K562 (cell line): ENCODE data around the gene E2F2.

Experiments
- CREM ChIP-seq: IDR thresholded peaks from 2 replicates; pipeline ENCODE4 v1.6.1; 2014; ENCODE audit warnings: antibody characterized with exemption, low read depth
- ELF1 ChIP-seq: fragments of 200-800 bp; sonication (Bioruptor generic); IDR thresholded peaks from 2 replicates; pipeline ENCODE4 v1.6.1; 2016; ENCODE audit warnings: missing genetic modification characterization, missing compliant biosample characterization
- EP300 ChIP-seq: IDR thresholded peaks from 2 replicates; pipeline ENCODE4 v1.6.1; 2012; ENCODE audit warnings: low read length, improper control_type of control experiment
- IRF2 ChIP-seq: sonication (generic); formaldehyde crosslinking; IDR thresholded peaks from 2 replicates; pipeline ENCODE4 v1.8.1; 2022; ENCODE audit warnings: mild to moderate bottlenecking, missing genetic modification reagents
- POLR2A ChIP-seq: fragments of 450-650 bp; conservative IDR thresholded peaks from 2 replicates; pipeline ENCODE4 v1.6.1; 2016
- RBM25 ChIP-seq: fragments of 200-400 bp; formaldehyde crosslinking; IDR thresholded peaks from 2 replicates; pipeline ENCODE4 v1.6.1; 2018; ENCODE audit warnings: low read length, low read depth, moderate library complexity; ENCODE audit not compliant: severe bottlenecking
- SPI1 ChIP-seq: IDR thresholded peaks from 2 replicates; pipeline ENCODE4 v1.6.1; 2011; ENCODE audit warnings: low read depth, low read length, control low read depth, borderline replicate concordance
- ZFP1 ChIP-seq: fragments of 450-650 bp; formaldehyde crosslinking; IDR thresholded peaks from 2 replicates; pipeline ENCODE4 v1.4.0; 2020; ENCODE audit warnings: mild to moderate bottlenecking, mixed read lengths
- TF ChIP-seq, protein P1 (sequence below): sonication (generic); formaldehyde crosslinking; IDR thresholded peaks from 2 replicates; pipeline ENCODE4 v1.8.1; 2023; ENCODE audit warnings: mild to moderate bottlenecking, missing genetic modification reagents
- TF ChIP-seq, protein P2 (sequence below): IDR thresholded peaks from 2 replicates; pipeline ENCODE4 v1.6.1; 2011; ENCODE audit warnings: borderline replicate concordance, low read depth, mild to moderate bottlenecking, moderate library complexity, low read length; ENCODE audit not compliant: insufficient read depth, poor library complexity, severe bottlenecking
- TF ChIP-seq, protein P3 (sequence below): sonication (generic); IDR thresholded peaks from 2 replicates; pipeline ENCODE4 v1.6.1; 2016
- TF ChIP-seq, protein P4 (sequence below): sonication (generic); formaldehyde crosslinking; IDR thresholded peaks from 2 replicates; pipeline ENCODE4 v1.4.0; 2020; ENCODE audit warnings: mild to moderate bottlenecking, missing genetic modification reagents
- TF ChIP-seq, protein P5 (sequence below): sonication (generic); formaldehyde crosslinking; IDR thresholded peaks from 2 replicates; pipeline ENCODE4 v1.8.0; 2022; ENCODE audit warnings: missing genetic modification reagents, mild to moderate bottlenecking, borderline replicate concordance

DNA sequence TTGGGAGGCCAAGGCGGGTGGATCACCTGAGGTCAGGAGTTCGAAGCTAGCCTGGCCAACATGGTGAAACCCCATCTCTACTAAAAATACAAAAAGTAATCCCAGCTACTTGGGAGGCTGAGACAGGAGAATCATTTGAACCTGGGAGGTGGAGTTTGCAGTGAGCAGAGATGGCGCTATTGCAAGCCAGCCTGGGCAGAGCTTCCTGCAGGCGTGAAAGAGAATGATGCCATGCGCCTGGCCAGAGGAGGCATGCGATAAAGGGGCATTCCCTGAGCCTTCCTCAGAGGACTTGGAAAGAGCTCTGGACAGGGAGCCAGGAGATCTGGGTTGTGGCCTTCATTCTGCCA is 3.2 kb downstream of the E2F2 start:
- TF ChIP-seq CREM (no peak), ZFP1 (CRISPR knock-in tag) (no peak), ELF1 (tag) (no peak), IRF2 (no peak), POLR2A (no peak), EP300 (no peak), SPI1 (no peak), RBM25 (no peak)
- TF ChIP-seq, protein P1, sequence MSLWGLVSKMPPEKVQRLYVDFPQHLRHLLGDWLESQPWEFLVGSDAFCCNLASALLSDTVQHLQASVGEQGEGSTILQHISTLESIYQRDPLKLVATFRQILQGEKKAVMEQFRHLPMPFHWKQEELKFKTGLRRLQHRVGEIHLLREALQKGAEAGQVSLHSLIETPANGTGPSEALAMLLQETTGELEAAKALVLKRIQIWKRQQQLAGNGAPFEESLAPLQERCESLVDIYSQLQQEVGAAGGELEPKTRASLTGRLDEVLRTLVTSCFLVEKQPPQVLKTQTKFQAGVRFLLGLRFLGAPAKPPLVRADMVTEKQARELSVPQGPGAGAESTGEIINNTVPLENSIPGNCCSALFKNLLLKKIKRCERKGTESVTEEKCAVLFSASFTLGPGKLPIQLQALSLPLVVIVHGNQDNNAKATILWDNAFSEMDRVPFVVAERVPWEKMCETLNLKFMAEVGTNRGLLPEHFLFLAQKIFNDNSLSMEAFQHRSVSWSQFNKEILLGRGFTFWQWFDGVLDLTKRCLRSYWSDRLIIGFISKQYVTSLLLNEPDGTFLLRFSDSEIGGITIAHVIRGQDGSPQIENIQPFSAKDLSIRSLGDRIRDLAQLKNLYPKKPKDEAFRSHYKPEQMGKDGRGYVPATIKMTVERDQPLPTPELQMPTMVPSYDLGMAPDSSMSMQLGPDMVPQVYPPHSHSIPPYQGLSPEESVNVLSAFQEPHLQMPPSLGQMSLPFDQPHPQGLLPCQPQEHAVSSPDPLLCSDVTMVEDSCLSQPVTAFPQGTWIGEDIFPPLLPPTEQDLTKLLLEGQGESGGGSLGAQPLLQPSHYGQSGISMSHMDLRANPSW (CRISPR knock-in tag) = no peak
- TF ChIP-seq, protein P2, sequence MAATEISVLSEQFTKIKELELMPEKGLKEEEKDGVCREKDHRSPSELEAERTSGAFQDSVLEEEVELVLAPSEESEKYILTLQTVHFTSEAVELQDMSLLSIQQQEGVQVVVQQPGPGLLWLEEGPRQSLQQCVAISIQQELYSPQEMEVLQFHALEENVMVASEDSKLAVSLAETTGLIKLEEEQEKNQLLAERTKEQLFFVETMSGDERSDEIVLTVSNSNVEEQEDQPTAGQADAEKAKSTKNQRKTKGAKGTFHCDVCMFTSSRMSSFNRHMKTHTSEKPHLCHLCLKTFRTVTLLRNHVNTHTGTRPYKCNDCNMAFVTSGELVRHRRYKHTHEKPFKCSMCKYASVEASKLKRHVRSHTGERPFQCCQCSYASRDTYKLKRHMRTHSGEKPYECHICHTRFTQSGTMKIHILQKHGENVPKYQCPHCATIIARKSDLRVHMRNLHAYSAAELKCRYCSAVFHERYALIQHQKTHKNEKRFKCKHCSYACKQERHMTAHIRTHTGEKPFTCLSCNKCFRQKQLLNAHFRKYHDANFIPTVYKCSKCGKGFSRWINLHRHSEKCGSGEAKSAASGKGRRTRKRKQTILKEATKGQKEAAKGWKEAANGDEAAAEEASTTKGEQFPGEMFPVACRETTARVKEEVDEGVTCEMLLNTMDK = no peak
- TF ChIP-seq, protein P3, sequence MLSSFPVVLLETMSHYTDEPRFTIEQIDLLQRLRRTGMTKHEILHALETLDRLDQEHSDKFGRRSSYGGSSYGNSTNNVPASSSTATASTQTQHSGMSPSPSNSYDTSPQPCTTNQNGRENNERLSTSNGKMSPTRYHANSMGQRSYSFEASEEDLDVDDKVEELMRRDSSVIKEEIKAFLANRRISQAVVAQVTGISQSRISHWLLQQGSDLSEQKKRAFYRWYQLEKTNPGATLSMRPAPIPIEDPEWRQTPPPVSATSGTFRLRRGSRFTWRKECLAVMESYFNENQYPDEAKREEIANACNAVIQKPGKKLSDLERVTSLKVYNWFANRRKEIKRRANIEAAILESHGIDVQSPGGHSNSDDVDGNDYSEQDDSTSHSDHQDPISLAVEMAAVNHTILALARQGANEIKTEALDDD = no peak
- TF ChIP-seq, protein P4, sequence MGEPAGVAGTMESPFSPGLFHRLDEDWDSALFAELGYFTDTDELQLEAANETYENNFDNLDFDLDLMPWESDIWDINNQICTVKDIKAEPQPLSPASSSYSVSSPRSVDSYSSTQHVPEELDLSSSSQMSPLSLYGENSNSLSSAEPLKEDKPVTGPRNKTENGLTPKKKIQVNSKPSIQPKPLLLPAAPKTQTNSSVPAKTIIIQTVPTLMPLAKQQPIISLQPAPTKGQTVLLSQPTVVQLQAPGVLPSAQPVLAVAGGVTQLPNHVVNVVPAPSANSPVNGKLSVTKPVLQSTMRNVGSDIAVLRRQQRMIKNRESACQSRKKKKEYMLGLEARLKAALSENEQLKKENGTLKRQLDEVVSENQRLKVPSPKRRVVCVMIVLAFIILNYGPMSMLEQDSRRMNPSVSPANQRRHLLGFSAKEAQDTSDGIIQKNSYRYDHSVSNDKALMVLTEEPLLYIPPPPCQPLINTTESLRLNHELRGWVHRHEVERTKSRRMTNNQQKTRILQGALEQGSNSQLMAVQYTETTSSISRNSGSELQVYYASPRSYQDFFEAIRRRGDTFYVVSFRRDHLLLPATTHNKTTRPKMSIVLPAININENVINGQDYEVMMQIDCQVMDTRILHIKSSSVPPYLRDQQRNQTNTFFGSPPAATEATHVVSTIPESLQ (CRISPR knock-in tag) = no peak
- TF ChIP-seq, protein P5, sequence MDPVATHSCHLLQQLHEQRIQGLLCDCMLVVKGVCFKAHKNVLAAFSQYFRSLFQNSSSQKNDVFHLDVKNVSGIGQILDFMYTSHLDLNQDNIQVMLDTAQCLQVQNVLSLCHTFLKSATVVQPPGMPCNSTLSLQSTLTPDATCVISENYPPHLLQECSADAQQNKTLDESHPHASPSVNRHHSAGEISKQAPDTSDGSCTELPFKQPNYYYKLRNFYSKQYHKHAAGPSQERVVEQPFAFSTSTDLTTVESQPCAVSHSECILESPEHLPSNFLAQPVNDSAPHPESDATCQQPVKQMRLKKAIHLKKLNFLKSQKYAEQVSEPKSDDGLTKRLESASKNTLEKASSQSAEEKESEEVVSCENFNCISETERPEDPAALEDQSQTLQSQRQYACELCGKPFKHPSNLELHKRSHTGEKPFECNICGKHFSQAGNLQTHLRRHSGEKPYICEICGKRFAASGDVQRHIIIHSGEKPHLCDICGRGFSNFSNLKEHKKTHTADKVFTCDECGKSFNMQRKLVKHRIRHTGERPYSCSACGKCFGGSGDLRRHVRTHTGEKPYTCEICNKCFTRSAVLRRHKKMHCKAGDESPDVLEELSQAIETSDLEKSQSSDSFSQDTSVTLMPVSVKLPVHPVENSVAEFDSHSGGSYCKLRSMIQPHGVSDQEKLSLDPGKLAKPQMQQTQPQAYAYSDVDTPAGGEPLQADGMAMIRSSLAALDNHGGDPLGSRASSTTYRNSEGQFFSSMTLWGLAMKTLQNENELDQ (CRISPR knock-in tag) = no peak
